ENCODE data around the gene MPPED1. TPM values are rescaled to one million over a fixed set of nuclear protein-coding genes. Genes with fewer than 3 reads are reported as not detected.

Gene MPPED1
- total and polyA plus RNA-seq, 12 donors: 0.01 TPM; not detected in 11

GRCh38 chr22:43473031-43473430, 61.2 kb downstream of the MPPED1 start:
- Histone ChIP-seq H3K27ac (no peak overlapping the region), H3K27me3 (peaks cover 0 to 44% (median 14%) of the 10 kb centered on the region in 7 donors), H3K4me1 (no peaks in the 10 kb centered on the region), H3K36me3 (no peaks in the 10 kb centered on the region), H3K9me3 (no peaks in the 10 kb centered on the region), H3K4me3 (no peak overlapping the region)
- 69 to 74% methylated on average over 8 of the region's 8 CpGs for WGBS, 2 donors
- no peak for DNase-seq
- ATAC-seq: no peak
- intact Hi-C loops (cut with DNase I): no loop called here
- no peak for TF ChIP-seq CTCF (IDR thresholded peaks at IDR 0.05)

DNA sequence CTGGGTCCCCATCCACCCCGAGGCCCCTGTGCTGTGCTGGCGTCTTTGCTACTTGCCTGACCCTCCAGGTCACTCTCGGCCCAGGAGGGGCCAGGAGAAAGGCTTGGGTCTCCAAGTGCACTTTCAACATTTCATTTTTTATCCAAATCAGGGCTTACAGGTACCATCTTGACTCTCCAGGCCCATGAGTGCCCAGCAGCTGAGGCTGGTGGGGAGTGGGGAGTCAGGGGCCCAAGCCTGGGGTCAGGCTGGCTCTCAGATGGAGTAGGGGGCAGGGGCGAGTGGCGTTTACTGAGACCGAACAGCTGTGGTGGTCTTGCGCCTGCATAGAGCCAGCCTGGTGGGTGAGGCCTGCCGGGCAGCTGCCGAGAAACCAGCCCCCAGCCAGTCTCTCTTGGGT, 61.6 kb downstream of the MPPED1 start:
- Histone ChIP-seq H3K9me3 (no peaks in the 10 kb centered on the region), H3K27me3 (peaks cover 0 to 44% (median 14%) of the 10 kb centered on the region in 7 donors), H3K4me3 (no peak overlapping the region), H3K27ac (no peak overlapping the region), H3K4me1 (no peaks in the 10 kb centered on the region), H3K36me3 (no peaks in the 10 kb centered on the region)
- intact Hi-C loops (cut with DNase I): no loop called here
- DNase-seq (no peak), ATAC-seq (no peak)
- no peak for TF ChIP-seq CTCF (IDR thresholded peaks at IDR 0.05)
- whole genome bisulfite sequencing, 2 donors: 82 to 87% methylated on average over 9 of the region's 9 CpGs

DNA sequence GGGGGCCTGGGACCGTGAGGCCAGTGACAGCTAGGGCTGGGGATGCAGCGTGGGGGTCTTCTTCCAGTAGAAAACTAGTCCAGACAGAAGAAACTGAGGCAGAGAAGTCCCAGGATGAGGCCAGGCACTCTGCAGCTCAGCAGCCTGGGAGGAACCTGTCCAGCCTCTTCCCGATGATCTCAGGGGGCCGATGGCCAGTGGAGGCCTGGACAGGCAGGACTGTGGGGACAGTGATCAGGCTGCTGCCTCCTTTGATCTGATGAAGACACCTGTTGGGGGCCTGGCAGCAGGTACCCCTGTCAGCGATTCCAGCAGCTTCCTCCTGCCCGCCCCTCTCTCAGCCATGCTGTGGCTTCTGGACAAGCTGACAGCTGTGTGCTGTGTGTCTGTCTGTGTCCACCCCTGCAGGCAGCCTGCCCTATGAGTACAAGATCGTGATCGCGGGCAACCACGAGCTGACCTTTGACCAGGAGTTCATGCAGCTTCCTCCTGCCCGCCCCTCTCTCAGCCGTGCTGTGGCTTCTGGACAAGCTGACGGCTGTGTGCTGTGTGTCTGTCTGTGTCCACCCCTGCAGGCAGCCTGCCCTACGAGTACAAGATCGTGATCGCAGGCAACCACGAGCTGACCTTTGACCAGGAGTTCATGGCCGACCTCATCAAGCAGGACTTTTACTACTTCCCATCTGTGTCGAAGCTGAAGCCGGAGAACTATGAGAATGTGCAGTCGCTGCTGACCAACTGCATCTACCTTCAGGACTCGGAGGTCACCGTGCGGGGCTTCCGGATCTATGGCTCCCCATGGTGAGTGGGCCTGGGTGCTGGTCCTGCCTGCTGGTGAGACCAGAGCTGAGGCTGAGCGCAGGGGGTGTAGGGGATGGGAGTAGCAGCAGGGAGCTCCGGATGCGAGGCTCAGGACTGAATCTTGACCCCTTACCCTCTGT, 62.6 kb downstream of the MPPED1 start:
- DNase-seq (no peak), ATAC-seq (no peak)
- H3K4me3 ChIP-seq: no peak overlapping the region
- H3K36me3 ChIP-seq: no peaks in the 10 kb centered on the region
- TF ChIP-seq CTCF (IDR thresholded peaks at IDR 0.05): no peak
- 68 to 70% methylated on average over 28 of the region's 28 CpGs for WGBS, 2 donors
- no peaks in the 10 kb centered on the region for H3K9me3 ChIP-seq
- intact Hi-C loops (cut with DNase I): no loop called here
- H3K4me1 ChIP-seq: no peaks in the 10 kb centered on the region
- peaks cover 0 to 34% (median 12%) of the 10 kb centered on the region in 7 donors for H3K27me3 ChIP-seq
- H3K27ac ChIP-seq: no peak overlapping the region

GRCh38 chr22:43475549-43476076, 63.8 kb downstream of the MPPED1 start:
- Histone ChIP-seq H3K4me1 (peaks cover 0 to 3% (median 0%) of the 10 kb centered on the region in 9 donors), H3K27me3 (peaks cover 0 to 26% (median 12%) of the 10 kb centered on the region in 7 donors), H3K9me3 (no peaks in the 10 kb centered on the region), H3K4me3 (no peak overlapping the region), H3K36me3 (no peaks in the 10 kb centered on the region), H3K27ac (no peak overlapping the region)
- no peak for TF ChIP-seq CTCF (IDR thresholded peaks at IDR 0.05)
- ATAC-seq: no peak
- no peak for DNase-seq
- intact Hi-C loops (cut with DNase I): no loop called here
- 81 to 97% methylated on average over 3 of the region's 3 CpGs for WGBS, 2 donors

All from heart right ventricle (tissue), 16 donors.